Esophagus squamous epithelium (tissue), 4 donors: ENCODE results near the gene RAB33B.

Source experiments
- POLR2A ChIP-seq, 4 donors: fragments of 450-650 bp; IDR thresholded peaks; one replicate each; pipeline ENCODE4 v1.6.1; 2017; ENCODE audit warnings: antibody characterized with exemption in 4 of 4, mild to moderate bottlenecking in 4 of 4, moderate library complexity in 3 of 4
- TF ChIP-seq, protein P1 (sequence below), 6 experiments: fragments of 450-650 bp in 4 of 6; fragments of 200-600 bp in 2 of 6; sonication (generic) in 2 of 6; IDR thresholded peaks; one replicate each; pipeline ENCODE4 v1.5.1; 2016 to 2019; ENCODE audit warnings: antibody characterized with exemption in 6 of 6, mild to moderate bottlenecking in 4 of 6, moderate library complexity in 4 of 6

DNA sequence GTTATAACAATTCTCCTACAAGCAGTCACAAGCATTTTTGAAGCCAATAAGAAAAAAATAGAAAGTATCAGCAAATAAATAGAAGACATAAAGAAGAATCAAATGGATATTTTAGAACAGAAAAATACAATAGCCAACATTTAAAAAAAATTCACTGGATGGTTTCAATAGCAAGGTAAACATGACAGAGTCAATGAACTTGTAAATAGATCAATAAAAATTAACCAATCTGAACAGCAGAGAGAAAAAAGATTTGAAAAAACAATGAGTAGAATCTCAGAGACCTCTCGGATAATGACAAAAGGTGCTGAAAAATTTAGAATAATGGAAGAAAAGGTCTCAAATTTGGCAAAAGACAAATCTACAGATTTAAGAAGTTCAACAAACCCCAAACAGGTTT, 33.3 kb upstream of the RAB33B start:
- no peak for TF ChIP-seq POLR2A (IDR thresholded peaks at IDR 0.05)
- TF ChIP-seq, protein P1, sequence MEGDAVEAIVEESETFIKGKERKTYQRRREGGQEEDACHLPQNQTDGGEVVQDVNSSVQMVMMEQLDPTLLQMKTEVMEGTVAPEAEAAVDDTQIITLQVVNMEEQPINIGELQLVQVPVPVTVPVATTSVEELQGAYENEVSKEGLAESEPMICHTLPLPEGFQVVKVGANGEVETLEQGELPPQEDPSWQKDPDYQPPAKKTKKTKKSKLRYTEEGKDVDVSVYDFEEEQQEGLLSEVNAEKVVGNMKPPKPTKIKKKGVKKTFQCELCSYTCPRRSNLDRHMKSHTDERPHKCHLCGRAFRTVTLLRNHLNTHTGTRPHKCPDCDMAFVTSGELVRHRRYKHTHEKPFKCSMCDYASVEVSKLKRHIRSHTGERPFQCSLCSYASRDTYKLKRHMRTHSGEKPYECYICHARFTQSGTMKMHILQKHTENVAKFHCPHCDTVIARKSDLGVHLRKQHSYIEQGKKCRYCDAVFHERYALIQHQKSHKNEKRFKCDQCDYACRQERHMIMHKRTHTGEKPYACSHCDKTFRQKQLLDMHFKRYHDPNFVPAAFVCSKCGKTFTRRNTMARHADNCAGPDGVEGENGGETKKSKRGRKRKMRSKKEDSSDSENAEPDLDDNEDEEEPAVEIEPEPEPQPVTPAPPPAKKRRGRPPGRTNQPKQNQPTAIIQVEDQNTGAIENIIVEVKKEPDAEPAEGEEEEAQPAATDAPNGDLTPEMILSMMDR (IDR thresholded peaks at IDR 0.05) = no peak
